ENCODE data around the gene EPRS1.

EPRS1 gene

DNA sequence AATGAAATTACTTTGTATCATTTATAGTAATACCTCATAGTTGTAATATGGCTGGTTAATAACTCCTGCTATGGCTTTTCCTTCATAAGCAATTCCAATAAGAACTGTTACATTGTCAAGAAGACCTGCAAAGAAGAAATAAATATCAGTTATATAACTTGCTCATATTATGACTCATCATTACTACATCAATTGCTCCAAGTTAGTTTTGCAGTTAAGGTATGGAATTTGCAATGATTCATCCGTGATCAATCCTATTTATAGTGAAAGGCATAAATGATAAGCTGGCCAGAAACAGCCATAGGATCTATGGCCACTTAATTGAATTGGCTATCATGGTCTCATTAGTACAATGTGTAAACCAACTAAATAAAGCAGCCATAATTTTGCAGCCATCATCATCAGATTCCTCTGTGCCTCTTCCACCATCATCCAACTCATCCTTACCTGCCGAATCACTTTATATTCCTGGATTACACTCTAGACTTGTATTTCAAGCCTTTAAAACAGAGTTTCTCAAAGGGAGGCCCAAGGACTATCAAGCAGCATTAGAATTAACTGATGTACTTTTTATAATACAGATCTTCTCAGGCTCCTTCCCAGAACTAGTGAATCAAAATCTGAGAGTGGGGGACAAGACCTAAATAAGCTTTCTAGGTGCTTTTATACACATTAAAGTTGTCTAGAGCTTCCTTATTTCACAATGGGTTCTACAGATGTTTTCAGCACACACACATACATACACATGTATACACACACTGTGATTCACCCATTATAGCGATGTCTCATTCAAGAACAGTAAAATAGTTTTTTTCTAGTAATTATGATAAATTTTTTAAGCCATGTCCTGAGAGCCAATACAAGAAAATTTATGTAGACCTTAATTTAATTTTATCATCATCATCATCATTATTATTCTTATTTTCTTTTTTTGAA, 21.2 kb upstream of the EPRS1 start:
- H2AFZ ChIP-seq (ENCODE audit: low read length): no peak overlapping the region
- no peaks in the 10 kb centered on the region for H4K20me1 ChIP-seq (ENCODE audit: insufficient read depth, low read length, poor library complexity, severe bottlenecking)
- no peaks in the 10 kb centered on the region for H3K9me2 ChIP-seq (replicated peaks; ENCODE audit: low read depth, low read length)
- H3K9me3 ChIP-seq (ENCODE audit: insufficient read depth, low read depth, low read length): no peaks in the 10 kb centered on the region
- H3K27me3 ChIP-seq (ENCODE audit: insufficient read depth, low read length, poor library complexity, severe bottlenecking): no peaks in the 10 kb centered on the region
- H3K4me1 ChIP-seq (ENCODE audit: insufficient read depth, low read length, poor library complexity, severe bottlenecking): no peaks in the 10 kb centered on the region
- no peaks in the 10 kb centered on the region for H3F3A ChIP-seq (ENCODE audit: low read depth)
- H3K4me3 ChIP-seq (ENCODE audit: low read length, poor library complexity, severe bottlenecking): no peak overlapping the region
- H3K36me3 ChIP-seq (ENCODE audit: insufficient read depth, low read length): peaks cover 21% of the 10 kb centered on the region; the same call in 1 of the 2 replicates
- no peaks in the 10 kb centered on the region for H3K79me2 ChIP-seq (ENCODE audit: insufficient read depth, low read length)
- H3K9ac ChIP-seq (ENCODE audit: low read depth, low read length, poor library complexity, severe bottlenecking): no peak overlapping the region
- H3K4me2 ChIP-seq (ENCODE audit: low read depth, low read length, poor library complexity, severe bottlenecking): no peak overlapping the region
- no peak for TF ChIP-seq EZH2phosphoT487 (IDR thresholded peaks at IDR 0.05; ENCODE audit: borderline replicate concordance)

DNA sequence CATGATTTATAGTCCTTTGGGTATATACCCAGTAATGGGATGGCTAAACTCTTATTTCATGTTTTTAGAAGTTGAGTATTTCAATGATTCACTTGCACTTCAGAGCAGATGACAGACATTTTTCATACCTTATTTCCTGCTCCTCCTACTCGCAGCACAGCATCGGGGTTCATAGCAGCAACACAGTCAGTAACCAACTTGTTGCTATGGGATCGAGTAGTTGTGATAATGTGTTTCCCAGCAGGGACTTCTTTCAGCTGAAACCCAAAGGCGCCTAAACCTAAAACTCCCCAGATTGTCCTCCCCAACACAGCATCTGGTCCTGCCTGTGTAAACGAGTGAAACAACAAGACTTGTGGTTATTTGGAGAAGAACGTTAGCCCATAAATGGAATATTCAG, 16.3 kb upstream of the EPRS1 start:
- no peak overlapping the region for H3K4me3 ChIP-seq (ENCODE audit: low read length, poor library complexity, severe bottlenecking)
- no peaks in the 10 kb centered on the region for H3F3A ChIP-seq (ENCODE audit: low read depth)
- no peaks in the 10 kb centered on the region for H3K79me2 ChIP-seq (ENCODE audit: insufficient read depth, low read length)
- H2AFZ ChIP-seq (ENCODE audit: low read length): no peak overlapping the region
- no peaks in the 10 kb centered on the region for H3K4me1 ChIP-seq (ENCODE audit: insufficient read depth, low read length, poor library complexity, severe bottlenecking)
- H3K9ac ChIP-seq (ENCODE audit: low read depth, low read length, poor library complexity, severe bottlenecking): no peak overlapping the region
- no peaks in the 10 kb centered on the region for H3K9me3 ChIP-seq (ENCODE audit: insufficient read depth, low read depth, low read length)
- peaks cover 20% of the 10 kb centered on the region; the same call in 1 of the 2 replicates for H3K36me3 ChIP-seq (ENCODE audit: insufficient read depth, low read length)
- no peaks in the 10 kb centered on the region for H3K27me3 ChIP-seq (ENCODE audit: insufficient read depth, low read length, poor library complexity, severe bottlenecking)
- no peaks in the 10 kb centered on the region for H4K20me1 ChIP-seq (ENCODE audit: insufficient read depth, low read length, poor library complexity, severe bottlenecking)
- H3K4me2 ChIP-seq (ENCODE audit: low read depth, low read length, poor library complexity, severe bottlenecking): no peak overlapping the region
- no peaks in the 10 kb centered on the region for H3K9me2 ChIP-seq (replicated peaks; ENCODE audit: low read depth, low read length)
- no peak for TF ChIP-seq EZH2phosphoT487 (IDR thresholded peaks at IDR 0.05; ENCODE audit: borderline replicate concordance)
- TF ChIP-seq, protein P1, sequence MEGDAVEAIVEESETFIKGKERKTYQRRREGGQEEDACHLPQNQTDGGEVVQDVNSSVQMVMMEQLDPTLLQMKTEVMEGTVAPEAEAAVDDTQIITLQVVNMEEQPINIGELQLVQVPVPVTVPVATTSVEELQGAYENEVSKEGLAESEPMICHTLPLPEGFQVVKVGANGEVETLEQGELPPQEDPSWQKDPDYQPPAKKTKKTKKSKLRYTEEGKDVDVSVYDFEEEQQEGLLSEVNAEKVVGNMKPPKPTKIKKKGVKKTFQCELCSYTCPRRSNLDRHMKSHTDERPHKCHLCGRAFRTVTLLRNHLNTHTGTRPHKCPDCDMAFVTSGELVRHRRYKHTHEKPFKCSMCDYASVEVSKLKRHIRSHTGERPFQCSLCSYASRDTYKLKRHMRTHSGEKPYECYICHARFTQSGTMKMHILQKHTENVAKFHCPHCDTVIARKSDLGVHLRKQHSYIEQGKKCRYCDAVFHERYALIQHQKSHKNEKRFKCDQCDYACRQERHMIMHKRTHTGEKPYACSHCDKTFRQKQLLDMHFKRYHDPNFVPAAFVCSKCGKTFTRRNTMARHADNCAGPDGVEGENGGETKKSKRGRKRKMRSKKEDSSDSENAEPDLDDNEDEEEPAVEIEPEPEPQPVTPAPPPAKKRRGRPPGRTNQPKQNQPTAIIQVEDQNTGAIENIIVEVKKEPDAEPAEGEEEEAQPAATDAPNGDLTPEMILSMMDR (conservative IDR thresholded peaks at IDR 0.05; ENCODE audit: low read length): no peak

DNA sequence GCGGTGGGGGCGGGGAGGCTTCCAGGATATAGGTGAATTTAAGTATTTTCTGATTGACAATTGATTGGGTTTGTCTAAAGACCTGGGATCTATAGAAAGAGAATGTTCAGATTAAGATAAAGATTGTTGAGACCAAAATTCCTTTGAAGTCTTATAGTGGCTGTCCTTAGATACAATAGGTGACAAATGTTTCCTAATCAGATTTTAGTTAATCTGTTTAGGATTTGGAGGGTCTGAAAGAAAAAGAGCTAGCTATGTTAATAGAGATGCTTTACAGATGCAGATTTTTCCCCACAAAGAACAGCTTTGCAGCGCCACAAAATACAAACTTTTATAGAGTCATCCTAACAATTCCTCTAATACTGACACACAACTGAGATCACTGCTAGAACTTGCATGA, 14.6 kb upstream of the EPRS1 start:
- Histone ChIP-seq H3K4me3 (ENCODE audit: low read length, poor library complexity, severe bottlenecking) (no peak overlapping the region), H3K4me1 (ENCODE audit: insufficient read depth, low read length, poor library complexity, severe bottlenecking) (no peaks in the 10 kb centered on the region), H4K20me1 (ENCODE audit: insufficient read depth, low read length, poor library complexity, severe bottlenecking) (no peaks in the 10 kb centered on the region), H2AFZ (ENCODE audit: low read length) (no peak overlapping the region), H3K9ac (ENCODE audit: low read depth, low read length, poor library complexity, severe bottlenecking) (no peak overlapping the region), H3K9me3 (ENCODE audit: insufficient read depth, low read depth, low read length) (no peaks in the 10 kb centered on the region), H3K27me3 (ENCODE audit: insufficient read depth, low read length, poor library complexity, severe bottlenecking) (no peaks in the 10 kb centered on the region), H3F3A (ENCODE audit: low read depth) (no peaks in the 10 kb centered on the region), H3K79me2 (ENCODE audit: insufficient read depth, low read length) (no peaks in the 10 kb centered on the region), H3K9me2 (replicated peaks; ENCODE audit: low read depth, low read length) (no peaks in the 10 kb centered on the region), H3K4me2 (ENCODE audit: low read depth, low read length, poor library complexity, severe bottlenecking) (no peak overlapping the region), H3K36me3 (ENCODE audit: insufficient read depth, low read length) (peaks cover 14% of the 10 kb centered on the region; the same call in 1 of the 2 replicates)
- TF ChIP-seq, protein P1 (conservative IDR thresholded peaks at IDR 0.05; ENCODE audit: low read length): no peak
- no peak for TF ChIP-seq EZH2phosphoT487 (IDR thresholded peaks at IDR 0.05; ENCODE audit: borderline replicate concordance)

Data from Loucy (cell line).